GM12891 (cell line): ENCODE data around the gene LRMDA.

Experiments used
- DNase-seq: peaks from one replicate; pipeline ENCODE4 v3.0.0; 2011; ENCODE audit warnings: low spot score; ENCODE audit not compliant: insufficient read length
- FAIRE-seq: peaks from 2 replicates; lab custom pipeline; 2011; peaks lifted over from hg19 to GRCh38; lab: Jason Lieb, UNC
- PAX5 ChIP-seq: IDR thresholded peaks from 2 replicates; pipeline ENCODE4 v1.6.1; 2011; ENCODE audit warnings: low read length, moderate library complexity, mild to moderate bottlenecking; ENCODE audit not compliant: insufficient read depth, severe bottlenecking
- POLR2A ChIP-seq: IDR thresholded peaks from 2 replicates; pipeline ENCODE4 v1.6.1; 2011; ENCODE audit warnings: low read depth, low read length, control low read depth
- POLR2AphosphoS5 ChIP-seq: IDR thresholded peaks from 2 replicates; pipeline ENCODE4 v1.6.1; 2011; ENCODE audit warnings: low read depth, low read length, control low read depth
- POU2F2 ChIP-seq: IDR thresholded peaks from 2 replicates; pipeline ENCODE4 v1.6.1; 2011; ENCODE audit warnings: low read depth, mild to moderate bottlenecking, control low read depth, low read length, moderate library complexity
- SPI1 ChIP-seq: IDR thresholded peaks from 2 replicates; pipeline ENCODE4 v1.6.1; 2011; ENCODE audit warnings: low read depth, low read length, control low read depth
- TAF1 ChIP-seq: IDR thresholded peaks from 2 replicates; pipeline ENCODE4 v1.6.1; 2011; ENCODE audit warnings: low read depth, low read length, control low read depth

The LRMDA gene

GRCh38 chr10:76297780-76298281 is 866.4 kb downstream of the LRMDA start:
- DNase-seq (no peak), FAIRE-seq (no peak)
- TF ChIP-seq TAF1 = no peak
- no peak for TF ChIP-seq SPI1
- no peak for TF ChIP-seq POLR2A
- TF ChIP-seq POU2F2 = no peak
- TF ChIP-seq PAX5 = no peak
- no peak for TF ChIP-seq POLR2AphosphoS5

- DNase-seq = no peak
- FAIRE-seq = no peak
- TF ChIP-seq POLR2AphosphoS5 = no peak
- no peak for TF ChIP-seq SPI1
- no peak for TF ChIP-seq POLR2A
- TF ChIP-seq TAF1 = no peak
- TF ChIP-seq POU2F2 = no peak
- no peak for TF ChIP-seq PAX5
Measured at GRCh38 chr10:76298329-76298728, 866.9 kb downstream of the LRMDA start.

GRCh38 chr10:76299501-76299900 is 868.1 kb downstream of the LRMDA start:
- DNase-seq = no peak
- FAIRE-seq = no peak
- TF ChIP-seq POLR2AphosphoS5 = no peak
- TF ChIP-seq POU2F2 = no peak
- no peak for TF ChIP-seq POLR2A
- TF ChIP-seq PAX5 = no peak
- no peak for TF ChIP-seq SPI1
- TF ChIP-seq TAF1 = no peak

- DNase-seq = no peak
- no peak for TF ChIP-seq POLR2A
- no peak for TF ChIP-seq TAF1
- TF ChIP-seq SPI1 = no peak
- TF ChIP-seq PAX5 = no peak
- no peak for TF ChIP-seq POLR2AphosphoS5
- TF ChIP-seq POU2F2 = no peak
- FAIRE-seq = no peak
Measured at GRCh38 chr10:76301211-76301610, 869.8 kb downstream of the LRMDA start.

GRCh38 chr10:76301950-76302349 is 870.5 kb downstream of the LRMDA start:
- DNase-seq (no peak), FAIRE-seq (no peak)
- TF ChIP-seq PAX5 (no peak), POLR2AphosphoS5 (no peak), POU2F2 (no peak), TAF1 (no peak), POLR2A (no peak), SPI1 (no peak)

- TF ChIP-seq POLR2A (no peak), TAF1 (no peak), PAX5 (no peak), POLR2AphosphoS5 (no peak), POU2F2 (no peak), SPI1 (no peak)
- DNase-seq = no peak
- no peak for FAIRE-seq
Measured at GRCh38 chr10:76302481-76302880, 871.1 kb downstream of the LRMDA start.

- FAIRE-seq (no peak), DNase-seq (no peak)
- no peak for TF ChIP-seq TAF1
- TF ChIP-seq PAX5 = no peak
- no peak for TF ChIP-seq POLR2A
- no peak for TF ChIP-seq POLR2AphosphoS5
- TF ChIP-seq POU2F2 = no peak
- TF ChIP-seq SPI1 = no peak
Measured at GRCh38 chr10:76302961-76303630, 871.7 kb downstream of the LRMDA start.

- TF ChIP-seq TAF1 (no peak), POU2F2 (no peak), SPI1 (no peak), POLR2A (no peak), PAX5 (no peak), POLR2AphosphoS5 (no peak)
- FAIRE-seq (no peak), DNase-seq (no peak)
Measured at GRCh38 chr10:76303682-76304316, 872.4 kb downstream of the LRMDA start.

- TF ChIP-seq POLR2AphosphoS5 (no peak), SPI1 (0 out of 2 replicates have a peak, but pooled peaks have one; percentile 3)
- FAIRE-seq = no peak
- DNase-seq = no peak
Measured at GRCh38 chr10:76305930-76306615, 874.6 kb downstream of the LRMDA start.
